Measurements from ENCODE around the gene ZNF84. TPM values are rescaled to one million over a fixed set of nuclear protein-coding genes. Genes with fewer than 3 reads are reported as not detected.

Gene ZNF84
- total and polyA plus RNA-seq, 2 of the 8 experiments (the other 6 are each of a cell fraction or from before 2014, with no cell fraction given) = 8.9 to 34.0 TPM

DNA sequence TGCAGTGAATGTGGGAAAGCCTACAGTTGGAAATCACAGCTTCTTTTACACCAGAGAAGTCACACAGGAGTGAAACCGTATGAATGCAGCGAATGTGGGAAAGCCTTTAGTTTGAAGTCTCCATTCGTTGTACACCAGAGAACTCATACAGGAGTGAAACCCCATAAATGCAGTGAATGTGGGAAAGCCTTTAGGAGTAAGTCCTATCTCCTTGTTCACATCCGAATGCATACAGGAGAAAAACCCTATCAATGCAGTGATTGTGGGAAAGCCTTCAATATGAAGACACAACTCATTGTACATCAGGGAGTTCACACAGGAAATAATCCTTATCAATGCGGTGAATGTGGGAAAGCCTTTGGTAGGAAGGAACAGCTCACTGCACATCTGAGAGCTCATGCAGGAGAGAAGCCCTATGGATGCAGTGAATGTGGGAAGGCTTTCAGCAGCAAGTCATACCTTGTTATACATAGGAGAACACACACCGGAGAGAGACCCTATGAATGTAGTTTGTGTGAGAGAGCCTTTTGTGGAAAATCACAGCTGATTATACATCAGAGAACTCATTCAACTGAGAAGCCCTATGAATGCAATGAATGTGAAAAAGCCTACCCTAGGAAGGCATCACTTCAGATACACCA is 26.5 kb upstream of the ZNF84 start:
- Histone ChIP-seq H2AK5ac (ENCODE audit: low read depth, low read length) (no peak overlapping the region), H3K4me1 (replicated peaks in 1 of 4; ENCODE audit: control insufficient read depth in 3 of 4, insufficient read depth in 4 of 4, low read length in 3 of 4) (no peaks in the 10 kb centered on the region), H2BK15ac (ENCODE audit: low read length) (no peak overlapping the region), H3K4me2 (ENCODE audit: insufficient read depth in 1 of 2, low read depth in 2 of 2, low read length in 2 of 2) (no peak overlapping the region), H3K9me3 (ENCODE audit: insufficient read depth in 2 of 2, low read depth in 1 of 2, low read length in 1 of 2) (peaks cover 63 to 84% of the 10 kb centered on the region in 2 experiments), H4K91ac (replicated peaks; ENCODE audit: insufficient read length, low read length) (no peak overlapping the region), H3K4ac (replicated peaks; ENCODE audit: insufficient read length, low read depth, low read length) (no peak overlapping the region), H3K36me3 (ENCODE audit: control insufficient read depth in 2 of 4, insufficient read depth in 4 of 4, low read length in 3 of 4) (peaks cover 7 to 85% (median 40%) of the 10 kb centered on the region in 4 experiments; a peak in 6 of 8 replicates), H4K20me1 (replicated peaks in 1 of 2; ENCODE audit: control insufficient read depth in 1 of 2, insufficient read depth in 2 of 2, low read length in 2 of 2) (no peaks in the 10 kb centered on the region), H2BK5ac (ENCODE audit: low read depth, low read length) (no peak overlapping the region), H2AFZ (ENCODE audit: low read length) (no peak overlapping the region), H3K9ac (replicated peaks in 1 of 4; ENCODE audit: extremely low read depth in 1 of 4, low read depth in 3 of 4, low read length in 3 of 4) (no peak overlapping the region), H4K8ac (ENCODE audit: extremely low read depth, insufficient read depth, low read length) (no peak overlapping the region), H3K23me2 (ENCODE audit: low read depth, low read length) (no peaks in the 10 kb centered on the region), H3K23ac (ENCODE audit: insufficient read length) (no peak overlapping the region), H3K4me3 (ENCODE audit: extremely low read depth in 1 of 4, insufficient read depth in 2 of 4, low read depth in 3 of 4, low read length in 4 of 4) (no peak overlapping the region), H3K27ac (ENCODE audit: low read depth, low read length) (no peak overlapping the region), H3K79me1 (ENCODE audit: low read depth, low read length) (no peaks in the 10 kb centered on the region), H2BK12ac (ENCODE audit: low read depth, low read length) (no peak overlapping the region), H2BK20ac (ENCODE audit: low read length) (no peak overlapping the region), H3K79me2 (ENCODE audit: control insufficient read depth in 1 of 2, insufficient read depth in 2 of 2, low read length in 2 of 2) (no peaks in the 10 kb centered on the region), H2BK120ac (replicated peaks; ENCODE audit: low read depth, low read length) (no peak overlapping the region), H4K5ac (ENCODE audit: insufficient read length, low read depth, low read length) (no peak overlapping the region), H3K18ac (ENCODE audit: extremely low read depth, low read length) (no peak overlapping the region), H3K14ac (ENCODE audit: insufficient read length) (no peak overlapping the region), H3K56ac (replicated peaks; ENCODE audit: insufficient read length, low read depth, low read length) (no peak overlapping the region), H3K27me3 (replicated peaks in 1 of 4; ENCODE audit: control insufficient read depth in 3 of 4, extremely low read depth in 1 of 4, insufficient read depth in 3 of 4, low read length in 3 of 4) (no peaks in the 10 kb centered on the region)
- no peak for DNase-seq (ENCODE audit: low read depth in 1 of 2, low spot score in 2 of 2)
- POLR2A ChIA-PET (ENCODE audit: partially characterized antibody) = interaction anchor here (1.2 to 1.7 kb wide), 3 partner anchors 12 to 25 kb away, joined by 3 read pairs; partner anchors contain the start of gene ZNF26
- 90% methylated on average over 6 of the region's 6 CpGs; no CpG with 5 or more reads in 1 of the 2 experiments for WGBS, 2 experiments (ENCODE audit: extremely low coverage in 1 of 2, insufficient coverage in 1 of 2, insufficient read length in 1 of 2, insufficient replicate concordance in 2 of 2, low coverage in 1 of 2, low lambda C conversion rate in 2 of 2, missing lambda C conversion rate in 1 of 2)
- FAIRE-seq = no peak
- CTCF ChIA-PET (ENCODE audit: partially characterized antibody) = interaction anchor here (1.0 kb wide), 1 partner anchor 35 kb away, joined by 3 read pairs; no protein-coding TSS in a partner anchor
- TF ChIP-seq SRF (IDR thresholded peaks at IDR 0.05; ENCODE audit: low read depth, low read length) (no peak), SUZ12 (IDR thresholded peaks at IDR 0.05; ENCODE audit: low read length) (no peak), CBX5 (IDR thresholded peaks at IDR 0.05; ENCODE audit: low read depth, low read length) (0 out of 2 replicates have a peak, but pooled peaks have one; percentile 52), EP300 (IDR thresholded peaks at IDR 0.05; ENCODE audit: borderline replicate concordance in 1 of 2, low read depth in 2 of 2, low read length in 2 of 2) (no peak), KDM4A (IDR thresholded peaks at IDR 0.05; ENCODE audit: low read depth, low read length, severe bottlenecking) (no peak), SAP30 (IDR thresholded peaks at IDR 0.05; ENCODE audit: insufficient read depth, insufficient replicate concordance, low read length) (no peak), POLR2A (IDR thresholded peaks at IDR 0.05; ENCODE audit: control extremely low read depth in 1 of 2, low read depth in 2 of 2, low read length in 2 of 2) (no peak), CHD1 (IDR thresholded peaks at IDR 0.05; ENCODE audit: low read depth, low read length) (no peak), RBBP5 (IDR thresholded peaks at IDR 0.05; ENCODE audit: borderline replicate concordance, low read depth, low read length) (no peak), ATF3 (IDR thresholded peaks at IDR 0.05; ENCODE audit: insufficient read depth, low read depth, low read length) (no peak)
- TF ChIP-seq, protein P1, sequence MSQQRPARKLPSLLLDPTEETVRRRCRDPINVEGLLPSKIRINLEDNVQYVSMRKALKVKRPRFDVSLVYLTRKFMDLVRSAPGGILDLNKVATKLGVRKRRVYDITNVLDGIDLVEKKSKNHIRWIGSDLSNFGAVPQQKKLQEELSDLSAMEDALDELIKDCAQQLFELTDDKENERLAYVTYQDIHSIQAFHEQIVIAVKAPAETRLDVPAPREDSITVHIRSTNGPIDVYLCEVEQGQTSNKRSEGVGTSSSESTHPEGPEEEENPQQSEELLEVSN (IDR thresholded peaks at IDR 0.05) = no peak

All from H1 (cell line).